ENCODE results near the gene PHF20. TPM values are rescaled to one million over a fixed set of nuclear protein-coding genes. Genes with fewer than 3 reads are reported as not detected.

Gene PHF20
- total and polyA plus RNA-seq, 2 of the 13 experiments (the other 11 are each of a cell fraction or from before 2014, with no cell fraction given), result 22.8 to 34.1 TPM

GRCh38 chr20:35768731-35769664 is 2.8 kb upstream of the PHF20 start (continued):
- TF ChIP-seq AHDC1 (CRISPR knock-in tag; IDR thresholded peaks at IDR 0.05; ENCODE audit: borderline replicate concordance), result no peak
- no peak for TF ChIP-seq MZF1 (CRISPR knock-in tag; IDR thresholded peaks at IDR 0.05; ENCODE audit: borderline replicate concordance)
- TF ChIP-seq FOSL1 (CRISPR knock-in tag; IDR thresholded peaks at IDR 0.05; ENCODE audit: borderline replicate concordance), result no peak
- TF ChIP-seq BORCS8-MEF2B (CRISPR knock-in tag; IDR thresholded peaks at IDR 0.05), result no peak
- no peak for TF ChIP-seq ZUFSP (CRISPR knock-in tag; IDR thresholded peaks at IDR 0.05; ENCODE audit: borderline replicate concordance)
- TF ChIP-seq SETDB1 (CRISPR knock-in tag; IDR thresholded peaks at IDR 0.05; ENCODE audit: borderline replicate concordance), result no peak
- TF ChIP-seq ZNF589 (CRISPR knock-in tag; conservative IDR thresholded peaks at IDR 0.05), result no peak
- TF ChIP-seq GATAD2A (CRISPR knock-in tag; IDR thresholded peaks at IDR 0.05), result peak; percentile 68
- TF ChIP-seq ZNF746 (CRISPR knock-in tag; IDR thresholded peaks at IDR 0.05), result no peak
- TF ChIP-seq NR0B2 (CRISPR knock-in tag; IDR thresholded peaks at IDR 0.05), result no peak
- no peak for TF ChIP-seq ZNF432 (CRISPR knock-in tag; IDR thresholded peaks at IDR 0.05; ENCODE audit: borderline replicate concordance)
- TF ChIP-seq ZBTB25 (CRISPR knock-in tag; IDR thresholded peaks at IDR 0.05), result no peak
- TF ChIP-seq MXD3 (CRISPR knock-in tag; IDR thresholded peaks at IDR 0.05), result peak; percentile 60; the same call in 1 of the 2 replicates
- TF ChIP-seq PCBP2 (optimal IDR thresholded peaks at IDR 0.05; ENCODE audit: low read depth, low read length, poor library complexity, severe bottlenecking), result no peak
- TF ChIP-seq ZNF124 (CRISPR knock-in tag; IDR thresholded peaks at IDR 0.05), result no peak
- no peak for TF ChIP-seq ZMAT3 (CRISPR knock-in tag; conservative IDR thresholded peaks at IDR 0.05)
- TF ChIP-seq ZNF891 (CRISPR knock-in tag; IDR thresholded peaks at IDR 0.05), result no peak
- no peak for TF ChIP-seq ATF1 (CRISPR knock-in tag; IDR thresholded peaks at IDR 0.05)
- TF ChIP-seq TARDBP (CRISPR knock-in tag; IDR thresholded peaks at IDR 0.05), result no peak
- TF ChIP-seq ZNF780A (CRISPR knock-in tag; IDR thresholded peaks at IDR 0.05), result 0 out of 2 replicates have a peak, but pooled peaks have one; percentile 23
